OCI-M1 (cell line): ENCODE data around the gene UVRAG.
"Not testable (repeated sequence)": the region's sequence is repeated elsewhere in the genome, so short reads cannot be mapped to it uniquely, and the experiment has no call there.

ENCODE experiments used
- DNase-seq: peaks from one replicate; lab custom pipeline; 2025; lab: John Stamatoyannopoulos, UW

UVRAG gene

DNA sequence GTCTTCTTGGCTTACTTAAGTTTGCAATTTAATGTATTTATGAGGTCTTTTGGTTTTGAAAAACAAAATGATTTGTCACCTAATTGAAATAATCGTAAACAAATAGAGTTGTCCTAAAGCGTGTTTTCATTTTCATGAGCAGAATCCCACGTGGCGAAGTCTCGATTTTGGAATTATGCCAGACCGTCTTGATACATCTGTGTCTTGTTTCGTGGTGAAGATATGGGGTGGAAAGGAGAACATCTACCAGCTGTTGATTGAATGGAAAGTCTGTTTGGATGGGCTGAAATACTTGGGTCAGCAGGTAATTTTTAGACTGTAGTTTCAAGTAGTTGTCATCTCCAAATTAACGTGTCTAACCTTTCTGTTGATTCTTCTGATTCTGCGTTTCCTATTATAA, 64.7 kb downstream of the UVRAG start:
- DNase-seq = no peak

DNA sequence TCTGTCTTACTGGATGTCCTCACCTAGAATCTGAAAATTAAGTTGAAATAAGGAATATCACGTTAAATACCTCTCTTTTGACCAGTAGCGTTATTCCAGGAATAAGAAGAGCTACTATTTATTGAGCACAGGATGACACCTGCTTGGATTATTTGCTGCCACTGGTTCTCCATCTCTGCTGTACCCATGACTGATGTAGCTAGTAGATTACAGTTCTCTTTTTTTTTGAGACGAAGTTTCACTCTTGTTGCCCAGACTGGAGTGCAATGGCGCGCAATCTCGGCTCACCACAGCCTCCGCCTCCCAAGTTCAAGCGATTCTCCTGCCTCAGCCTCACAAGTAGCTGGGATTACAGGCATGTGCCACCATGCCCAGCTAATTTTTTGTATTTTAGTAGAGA, 65.3 kb downstream of the UVRAG start:
- not testable (repeated sequence) for DNase-seq

DNA sequence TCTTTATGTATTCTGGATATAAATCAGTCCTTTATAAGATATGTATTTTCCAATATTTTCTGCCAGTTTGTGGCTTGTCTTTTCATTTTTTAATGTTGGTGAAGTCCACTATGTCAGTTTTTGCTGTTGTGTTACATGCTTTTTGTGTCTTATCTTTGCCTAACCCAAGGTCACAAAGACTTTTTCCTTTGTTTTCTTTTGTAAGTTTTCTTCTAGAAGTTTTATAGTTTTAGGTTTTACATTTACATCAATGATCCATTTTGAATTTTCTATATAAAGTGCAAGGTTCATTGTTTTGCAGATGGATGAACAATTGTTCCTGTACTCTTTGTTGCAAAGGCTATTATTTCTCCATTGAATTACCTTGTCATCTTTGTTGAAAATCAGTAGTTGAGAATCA, 69.3 kb downstream of the UVRAG start:
- DNase-seq = no peak

DNA sequence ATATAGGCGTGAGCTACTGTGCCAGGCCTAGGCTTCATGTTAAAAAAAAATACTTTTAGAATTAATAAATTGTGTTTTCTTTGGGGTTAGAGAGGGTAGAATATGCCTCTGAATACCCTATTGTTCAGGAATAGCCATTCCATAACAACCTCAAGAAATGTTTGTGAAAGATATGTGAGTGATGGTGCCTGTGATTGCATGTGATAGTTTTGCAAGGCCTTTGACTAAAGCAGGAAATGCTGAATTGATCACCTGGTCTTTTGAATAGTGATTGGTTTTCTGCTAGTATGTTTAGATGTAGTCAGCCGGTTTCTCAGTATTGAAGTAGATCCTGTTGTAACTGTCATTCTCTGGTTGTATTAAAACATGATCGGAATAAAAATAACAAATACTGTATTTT, 73.4 kb downstream of the UVRAG start:
- no peak for DNase-seq

DNA sequence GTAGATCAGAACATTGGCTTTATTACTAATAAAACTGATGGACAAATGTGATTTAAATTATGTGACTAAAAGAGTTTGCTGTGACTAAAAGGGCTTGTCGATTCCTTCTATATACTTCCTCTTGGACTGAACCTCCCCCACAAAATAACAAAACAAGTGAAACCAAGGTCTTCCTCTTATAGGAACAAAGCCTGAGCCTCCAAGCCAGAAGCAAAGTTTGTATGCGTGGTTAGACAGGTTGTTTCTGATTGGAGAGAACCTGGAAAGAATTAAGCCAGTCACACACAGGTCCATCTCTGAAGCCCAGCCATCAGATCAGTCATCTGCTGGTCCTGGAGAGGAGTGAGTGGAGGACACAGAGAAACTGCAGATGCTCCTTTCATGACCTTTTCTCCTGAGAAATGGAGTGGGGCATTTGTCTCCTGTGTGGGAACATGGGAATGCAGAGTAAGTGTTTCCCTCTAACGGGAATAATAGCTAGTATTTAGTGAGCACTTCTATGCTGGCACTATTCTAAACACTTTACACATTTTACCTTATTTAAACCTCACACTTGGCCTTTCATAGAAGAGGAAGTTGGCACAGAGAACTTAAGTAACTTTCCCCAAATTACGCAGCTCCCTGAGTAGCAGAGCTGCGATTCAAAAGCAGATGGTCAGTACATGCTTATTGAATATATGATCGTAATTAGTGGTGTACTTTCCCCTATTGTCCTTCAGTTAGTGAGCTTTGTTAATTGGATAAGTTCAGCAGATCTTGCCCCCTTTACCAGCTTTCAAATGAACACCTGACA, 77.1 kb downstream of the UVRAG start:
- peak; percentile 88 for DNase-seq

DNA sequence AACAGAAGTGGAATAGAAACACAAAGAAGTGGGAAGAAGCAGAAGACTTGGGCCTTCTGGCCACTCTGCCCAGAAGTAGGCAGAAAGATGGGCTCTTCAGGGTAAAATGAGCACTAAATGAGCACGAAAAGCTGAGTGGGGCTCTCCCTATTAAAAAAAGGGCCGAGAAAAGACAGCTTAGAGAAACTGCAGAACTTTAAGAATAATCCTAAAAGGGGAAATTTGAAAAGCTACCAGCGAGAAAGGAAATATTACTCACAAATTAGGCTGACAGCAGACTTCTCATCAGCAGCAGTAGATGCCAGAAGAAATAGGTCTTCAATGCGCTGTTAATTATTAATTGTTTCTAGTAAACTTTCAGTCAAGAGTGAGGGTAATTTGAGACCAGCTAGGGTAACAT, 78.2 kb downstream of the UVRAG start:
- no peak for DNase-seq

DNA sequence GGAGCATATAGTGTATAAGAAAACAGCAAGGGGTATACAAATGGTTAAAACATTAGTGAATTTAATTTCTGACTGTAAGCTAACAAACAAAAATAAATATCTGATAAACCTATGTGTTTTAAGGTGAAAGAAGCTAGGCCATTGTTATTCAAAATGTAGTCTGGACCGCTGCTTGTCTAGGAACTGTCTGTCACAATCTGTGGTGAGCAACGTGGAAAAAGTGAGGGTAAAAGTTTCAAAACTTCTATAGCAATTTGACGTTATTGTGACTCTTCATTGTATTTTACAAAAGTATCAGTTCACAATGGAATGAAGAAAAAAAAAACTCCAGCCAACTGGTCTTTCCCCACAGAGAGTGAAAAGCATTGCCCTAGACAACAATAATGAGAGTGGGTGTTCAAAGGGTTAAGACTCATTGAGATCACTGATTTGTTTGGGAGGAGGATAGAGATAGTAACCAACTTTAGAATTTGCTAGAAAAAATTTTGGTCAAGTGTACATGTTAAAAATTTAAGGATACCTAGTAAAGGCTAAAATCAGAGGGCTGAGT, 79.1 kb downstream of the UVRAG start:
- DNase-seq = no peak

DNA sequence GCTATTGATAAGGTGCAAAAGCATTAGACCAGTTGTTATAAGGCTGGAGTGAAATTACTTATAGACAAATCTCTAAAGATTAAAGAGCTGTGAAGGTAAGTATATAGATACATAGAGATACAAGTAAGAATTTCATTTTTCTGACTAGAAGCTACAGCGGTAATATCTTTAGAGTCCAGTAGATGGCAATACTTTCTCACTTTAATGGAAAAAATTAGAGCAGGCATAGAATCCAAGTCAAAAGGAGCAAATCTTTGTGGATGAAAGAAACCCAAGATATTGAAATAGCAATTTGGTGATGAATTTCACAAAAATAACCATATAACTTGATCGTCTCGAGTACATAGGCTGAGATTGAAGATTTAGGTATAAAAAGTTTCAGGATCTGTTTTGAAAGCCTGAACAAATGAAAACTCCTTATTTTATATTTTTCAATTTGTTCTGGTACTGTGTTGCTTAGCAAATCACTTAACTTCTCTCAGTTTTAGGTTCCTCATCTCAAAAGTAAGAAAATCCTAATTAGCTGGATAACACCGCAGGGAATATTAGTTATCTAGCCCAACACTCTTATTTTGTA, 81.9 kb downstream of the UVRAG start:
- peak; percentile 94 for DNase-seq

DNA sequence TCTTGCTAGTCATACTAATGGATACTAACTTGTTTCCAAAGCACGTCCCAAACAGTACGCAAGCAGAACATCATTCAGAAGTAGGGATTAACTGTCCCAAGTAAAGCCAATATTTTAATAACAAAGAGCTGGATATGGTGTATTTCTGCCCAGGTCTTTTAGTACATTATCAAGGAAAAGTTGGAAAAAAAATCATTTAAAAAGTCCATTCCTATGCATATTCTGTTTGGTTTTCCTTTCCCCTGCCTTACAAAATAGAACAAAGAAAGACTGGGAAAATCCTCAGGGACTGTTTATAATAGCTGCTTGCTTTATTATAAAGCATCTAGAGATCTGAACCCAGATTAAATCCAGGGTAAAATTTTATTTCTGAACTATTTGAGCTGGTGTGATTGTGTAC, 83.9 kb downstream of the UVRAG start:
- no peak for DNase-seq

DNA sequence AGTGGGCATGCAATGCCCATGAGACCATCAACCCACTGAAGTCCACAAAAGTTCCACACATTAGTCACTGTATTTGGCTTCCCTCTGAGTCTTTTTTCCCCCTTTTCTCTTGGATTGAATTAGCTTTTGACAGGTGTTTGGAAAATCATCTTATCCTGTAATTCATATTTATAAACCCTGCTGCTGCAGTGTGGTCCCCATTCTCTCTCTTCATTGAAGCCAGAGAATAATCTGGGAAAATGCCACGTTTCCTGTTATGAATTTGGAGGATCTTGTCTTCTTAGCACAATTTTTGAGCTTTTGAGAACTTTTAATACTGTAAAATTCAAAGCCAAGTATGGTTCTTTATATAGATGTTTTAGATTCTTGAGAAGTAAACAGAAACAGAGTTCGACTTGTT, 84.8 kb downstream of the UVRAG start:
- DNase-seq = no peak

DNA sequence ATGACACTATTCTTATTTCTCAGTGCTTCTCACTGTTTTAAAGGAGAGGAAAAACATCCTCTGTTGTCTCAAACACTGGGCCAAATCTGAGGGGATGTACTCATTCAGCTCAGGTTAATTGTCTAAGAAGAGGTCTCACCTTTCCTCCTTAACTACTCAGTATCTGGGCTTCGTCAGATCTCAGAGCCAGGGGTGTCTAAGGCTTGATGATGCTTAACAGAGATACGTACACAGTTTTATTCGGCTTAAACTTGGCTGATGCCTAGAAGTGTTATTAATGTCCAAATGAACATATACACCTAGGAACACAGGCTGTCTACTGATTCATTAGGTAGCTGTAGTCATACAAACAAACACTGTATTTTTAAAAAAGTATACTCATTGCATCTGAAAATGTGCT, 85.8 kb downstream of the UVRAG start:
- no peak for DNase-seq

DNA sequence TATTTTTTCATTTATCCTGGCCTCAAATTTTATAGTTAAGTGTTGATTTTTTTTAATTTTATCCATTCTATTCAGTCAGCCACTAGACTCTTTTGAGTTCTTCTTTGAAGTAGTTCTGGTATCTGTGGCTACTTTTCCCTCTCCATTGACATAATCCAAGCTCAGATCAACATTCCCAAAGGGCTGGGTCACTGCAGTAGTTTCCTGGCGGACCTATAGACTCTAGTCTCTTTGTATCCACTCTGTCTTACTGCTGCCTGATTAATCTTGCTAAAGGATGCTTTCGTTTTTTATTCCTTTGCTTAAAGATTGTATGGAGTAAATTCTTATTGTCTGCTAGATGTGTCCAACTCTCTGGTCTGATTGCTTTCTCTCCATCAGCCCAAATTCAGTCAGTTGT, 87.6 kb downstream of the UVRAG start:
- DNase-seq = no peak

DNA sequence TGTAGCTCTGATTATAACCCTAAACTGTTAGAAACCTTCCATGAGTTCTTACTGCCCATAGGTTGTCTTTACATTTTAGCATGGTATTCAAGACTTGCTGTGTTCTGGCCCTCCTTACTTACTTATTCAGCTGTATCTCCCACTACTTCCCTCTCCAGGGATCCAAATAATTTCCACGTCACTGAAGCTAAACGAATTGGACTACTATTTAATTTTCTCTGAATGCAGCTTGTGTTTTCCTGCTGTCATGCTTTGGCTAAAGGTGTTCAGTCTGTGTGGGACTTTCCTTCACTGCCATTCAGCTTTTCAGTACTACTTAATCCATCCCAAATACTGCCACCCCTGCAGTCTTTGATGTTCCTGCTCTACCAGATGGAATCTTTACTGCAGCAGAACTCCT, 88.3 kb downstream of the UVRAG start:
- no peak for DNase-seq

DNA sequence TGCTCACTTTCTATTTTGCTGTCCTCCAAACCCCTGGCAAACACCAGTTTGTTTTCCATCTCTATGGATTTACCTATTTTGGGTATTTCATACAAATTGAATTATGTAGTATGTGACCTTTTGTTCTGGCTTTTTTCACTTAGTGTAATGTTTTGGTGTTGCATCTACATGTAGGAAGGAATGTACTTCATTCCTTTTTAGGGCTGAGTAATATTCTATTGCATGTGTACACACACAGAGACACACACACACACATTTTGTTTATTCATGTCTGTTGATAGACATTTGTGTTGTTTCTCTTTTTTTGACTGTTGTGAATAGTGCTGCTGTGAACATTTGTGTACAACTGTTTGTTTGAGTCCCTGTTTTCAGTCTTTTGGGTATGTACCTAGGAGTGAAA, 90.4 kb downstream of the UVRAG start:
- DNase-seq = no peak

DNA sequence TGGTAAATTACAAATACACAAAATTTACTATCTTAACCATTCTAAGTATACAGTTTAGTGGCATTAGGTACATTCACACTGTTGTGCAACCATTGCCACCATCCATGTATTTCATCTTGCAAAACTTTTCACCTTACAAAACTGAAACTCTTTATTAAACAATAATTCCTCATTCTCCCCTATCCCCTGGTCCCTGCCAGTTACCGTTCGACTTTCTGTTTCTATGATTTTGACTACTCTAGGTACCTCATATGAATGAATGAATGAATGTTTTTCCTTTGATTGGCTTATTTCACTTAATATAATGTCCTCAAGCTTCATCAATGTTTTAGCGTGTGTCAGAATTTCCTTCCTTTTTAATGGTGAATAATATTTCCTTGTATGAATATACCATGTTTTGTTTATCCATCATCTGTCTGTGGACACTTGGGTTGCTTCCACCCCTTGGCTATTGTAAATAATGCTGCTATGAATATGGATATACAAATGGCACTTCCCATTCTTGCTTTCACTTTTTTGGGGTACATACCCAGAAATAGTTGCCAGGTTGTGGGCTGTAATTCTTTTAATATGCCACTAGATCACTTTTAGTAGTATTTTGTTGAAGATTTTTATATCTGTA, 93.0 kb downstream of the UVRAG start:
- no peak for DNase-seq

DNA sequence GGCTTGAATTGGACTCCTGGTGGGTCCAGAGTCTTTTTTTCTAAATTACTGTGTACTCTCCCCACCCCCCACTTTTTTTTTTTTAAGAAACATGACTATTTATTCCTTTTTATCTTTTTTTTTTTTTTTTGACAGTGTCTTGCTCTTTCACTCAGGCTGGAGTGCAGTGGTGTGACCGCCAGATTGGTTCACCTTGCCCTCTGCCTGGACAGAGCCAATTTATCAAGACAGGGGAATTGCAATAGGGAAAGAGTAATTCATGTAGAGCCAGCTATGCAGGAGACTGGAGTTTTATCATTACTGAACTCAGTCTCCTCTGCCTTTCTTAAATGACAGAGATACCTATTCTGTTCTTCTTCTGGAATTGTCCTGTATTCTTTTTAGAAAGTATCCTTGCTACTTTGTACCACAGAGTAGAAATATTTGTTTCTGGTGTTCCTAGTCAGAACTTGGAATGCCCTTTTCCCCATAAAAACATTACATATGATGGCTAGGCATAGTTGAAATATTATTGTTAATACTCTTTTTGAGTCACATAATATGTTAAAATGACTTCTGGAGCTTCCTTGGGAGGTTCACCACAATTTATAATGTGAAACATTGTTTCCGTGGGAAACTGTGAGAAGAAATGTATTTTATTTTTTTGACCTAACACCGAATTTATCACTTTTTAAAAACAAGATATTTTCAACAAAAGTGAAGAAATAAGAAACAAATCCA, 95.6 kb downstream of the UVRAG start:
- DNase-seq = no peak

DNA sequence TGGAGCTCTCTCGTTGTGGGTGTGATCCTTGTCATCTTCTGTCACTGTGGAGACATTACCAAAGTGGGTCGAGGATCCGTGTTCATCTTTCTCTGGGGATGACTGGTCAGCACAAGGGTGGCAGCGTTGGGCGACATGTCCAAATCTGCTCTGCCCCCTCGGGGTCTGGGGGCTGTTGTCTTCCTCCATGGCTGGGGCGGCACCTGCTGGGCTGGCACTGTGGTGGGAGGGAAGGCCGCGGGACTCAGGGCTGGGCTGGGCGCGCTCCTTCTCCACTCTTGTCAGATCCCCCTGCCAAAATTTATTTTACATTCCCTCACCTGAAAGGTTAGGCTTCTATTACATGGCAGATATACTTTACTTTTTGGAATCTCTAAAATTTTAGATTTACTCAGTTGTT, 96.4 kb downstream of the UVRAG start:
- DNase-seq = no peak

DNA sequence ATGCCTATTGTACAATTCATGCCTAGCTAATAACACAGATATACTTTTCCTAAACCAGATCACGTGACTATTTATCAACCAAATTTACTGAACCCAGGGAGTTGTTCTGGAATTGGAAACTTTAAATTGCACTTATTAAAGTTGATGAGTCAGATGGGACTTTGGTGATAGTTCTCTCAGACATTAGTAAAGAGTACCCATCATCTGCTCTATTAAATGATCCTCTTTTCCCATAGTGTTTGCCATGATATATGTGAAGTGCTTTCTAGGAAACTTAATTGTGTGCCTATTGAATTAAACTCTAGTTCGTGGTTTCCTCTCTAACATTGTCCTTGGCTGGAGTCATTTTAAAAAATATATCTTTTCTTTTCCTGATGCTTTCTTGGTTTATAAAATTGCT, 99.0 kb downstream of the UVRAG start:
- no peak for DNase-seq

DNA sequence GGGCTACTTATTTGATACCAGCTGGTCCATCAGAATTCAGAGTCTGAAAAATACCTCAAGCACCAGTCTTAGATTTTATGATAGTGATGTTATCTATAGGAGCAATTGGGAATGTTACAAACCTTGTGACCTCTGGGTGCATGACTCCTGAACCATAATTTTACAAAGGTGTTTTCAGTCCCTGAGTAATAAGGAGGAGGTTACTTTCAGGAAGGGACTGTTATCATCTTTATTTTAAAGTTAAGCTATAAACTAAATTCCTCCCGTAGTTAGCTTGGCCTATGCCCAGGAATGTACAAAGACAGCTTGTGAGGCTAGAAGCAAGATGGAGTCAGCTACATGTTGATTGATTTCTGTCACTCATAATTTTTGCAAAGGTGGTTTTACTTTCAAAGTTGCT, 101.9 kb downstream of the UVRAG start:
- no peak for DNase-seq

DNA sequence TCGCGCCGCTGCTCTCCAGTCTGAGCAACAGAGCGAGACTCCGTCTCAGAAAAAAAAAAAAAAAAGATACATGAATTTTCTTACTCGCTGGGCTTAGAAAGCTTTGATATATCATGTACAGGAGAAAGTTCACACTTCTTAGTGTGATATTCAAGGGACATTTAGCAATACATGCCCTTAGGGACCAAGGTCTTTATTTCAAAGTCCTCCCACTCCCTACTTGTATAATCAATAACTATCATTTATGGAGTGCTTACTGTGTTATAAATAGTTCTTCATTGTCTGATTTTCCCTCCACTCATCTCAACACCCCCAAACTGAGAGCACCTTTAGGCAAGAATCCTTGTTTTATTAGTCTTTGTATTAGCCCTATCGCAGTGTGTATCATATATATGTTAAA, 103.3 kb downstream of the UVRAG start:
- DNase-seq = no peak

DNA sequence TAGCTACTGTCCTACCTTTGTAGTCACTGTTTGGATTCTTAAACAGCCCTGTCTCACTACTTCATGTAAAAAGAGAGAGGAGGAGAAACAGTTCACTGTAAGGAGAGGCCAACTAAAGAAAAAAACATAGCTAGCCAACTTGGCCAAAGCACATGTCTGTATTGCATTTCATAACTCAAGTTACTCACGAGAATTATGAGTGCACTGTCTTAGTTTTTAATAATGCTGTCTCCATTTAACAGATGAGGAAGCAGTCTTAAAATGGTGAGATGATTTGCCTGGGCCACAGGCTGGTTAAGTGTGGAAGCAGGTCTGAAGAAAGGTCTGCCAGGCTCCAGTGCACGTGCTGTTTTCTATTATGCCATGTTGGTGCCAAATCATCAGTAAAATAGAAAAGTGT, 104.5 kb downstream of the UVRAG start:
- no peak for DNase-seq

DNA sequence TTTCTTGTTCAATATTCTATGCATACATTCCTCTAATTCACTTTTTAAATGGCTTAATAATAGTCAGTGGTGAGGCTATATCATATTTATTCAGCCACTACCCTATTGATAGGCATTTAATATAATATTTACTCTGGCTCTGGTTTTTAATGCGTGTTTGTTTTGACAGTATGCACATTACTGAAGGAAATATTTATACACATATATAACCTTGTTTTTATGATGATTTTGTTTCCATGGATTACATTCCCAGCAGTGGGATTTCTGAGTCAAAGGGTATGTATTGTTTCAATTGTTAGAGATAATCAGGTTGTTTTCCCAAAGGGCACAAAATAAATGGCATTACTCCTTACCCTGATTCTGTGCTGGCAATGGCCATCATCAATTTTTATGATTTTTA, 105.8 kb downstream of the UVRAG start:
- DNase-seq = no peak

DNA sequence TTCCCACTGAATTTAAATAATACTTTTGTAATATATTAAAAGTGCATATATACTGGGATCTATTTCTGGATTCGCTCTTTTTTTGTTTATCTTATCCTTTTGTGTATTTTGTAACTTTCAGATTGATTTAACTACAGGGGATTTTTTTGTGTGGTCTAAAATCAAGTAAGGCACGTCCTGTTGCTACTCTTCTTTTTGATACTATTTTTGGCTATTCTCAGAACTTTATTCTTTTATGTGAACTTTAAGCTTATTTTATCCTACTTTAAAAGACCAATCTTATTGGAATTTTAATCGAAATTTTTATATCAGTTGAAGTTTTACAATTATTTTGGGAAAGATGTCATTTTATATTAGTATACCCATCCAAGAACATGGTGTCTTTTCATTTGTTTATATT, 106.8 kb downstream of the UVRAG start:
- no peak for DNase-seq
